ENCODE measurements around the gene DECR2. TPM values are rescaled to one million over a fixed set of nuclear protein-coding genes. Genes with fewer than 3 reads are reported as not detected.

The DECR2 gene
- total and polyA plus RNA-seq, 4 experiments from 2014 or later: 3.4 to 7.3 (median 4.6) TPM

DNA sequence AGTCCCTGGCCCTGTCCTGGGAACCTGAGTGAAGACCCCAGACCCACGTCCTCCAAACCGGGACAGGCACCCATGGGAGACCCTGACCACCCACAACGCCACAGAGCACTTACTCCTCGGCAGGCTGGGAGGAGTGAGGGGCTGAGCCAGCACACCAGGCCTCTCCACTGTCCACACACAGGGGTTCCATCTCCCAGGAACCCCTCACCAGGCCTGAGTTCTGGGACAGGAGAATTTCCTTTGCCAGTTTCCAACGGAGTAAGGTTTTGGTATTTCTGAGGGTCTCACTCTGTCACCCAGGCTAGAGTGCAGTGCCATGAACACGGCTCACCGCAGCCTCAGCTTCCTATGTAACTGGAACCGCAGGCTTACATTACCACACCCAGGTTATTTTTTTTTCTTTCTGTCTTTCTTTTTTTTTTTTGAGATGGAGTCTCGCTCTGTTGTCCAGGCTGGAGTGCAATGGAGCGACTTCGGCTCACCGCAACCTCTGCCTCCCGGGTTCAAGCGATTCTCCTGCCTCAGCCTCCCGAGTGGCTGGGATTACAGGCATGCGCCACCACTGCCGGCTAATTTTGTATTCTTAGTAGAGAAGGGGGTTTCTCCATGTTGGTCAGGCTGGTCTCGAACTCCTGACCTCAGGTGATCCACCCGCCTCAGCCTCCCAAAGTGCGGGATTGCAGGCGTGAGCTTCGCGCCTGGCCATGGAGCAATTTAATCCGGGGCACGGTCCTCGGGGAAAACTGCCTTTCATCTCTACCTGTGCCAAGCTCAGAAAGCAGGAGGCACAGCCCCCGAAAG is 21.5 kb upstream of the DECR2 start:
- Mint-ChIP-seq H3K4me3 (peak overlapping the region; percentile 76 to 93 (median 86)), H3K27ac (peak overlapping the region; percentile 27 to 95 (median 90)), H3K9me3 (peaks cover 0 to 1% (median 0%) of the 10 kb centered on the region in 8 donors), H3K4me1 (peaks cover 10 to 31% (median 21%) of the 10 kb centered on the region in 4 donors), H3K36me3 (peaks cover 0 to 8% of the 10 kb centered on the region in 2 donors), H3K27me3 (no peaks in the 10 kb centered on the region)
- peaks cover 37% of the 10 kb centered on the region for H3K4me1 ChIP-seq (ENCODE audit: insufficient read depth, low read length)
- peak overlapping the region; percentile 52 for H3K27ac ChIP-seq (ENCODE audit: low read depth, low read length)
- ChIA-PET POLR2A (ENCODE audit: partially characterized antibody) (interaction anchor here (0.6 to 4.1 kb wide), 7 partner anchors 10 to 187 kb away, joined by 3 to 35 read pairs (median 5); partner anchors contain the start of genes AXIN1, DECR2 and MRPL28), CTCF (ENCODE audit: partially characterized antibody) (no interaction called here)
- no peaks in the 10 kb centered on the region for H3K9me3 ChIP-seq (ENCODE audit: control insufficient read depth in 1 of 2, low read length in 2 of 2)
- peaks cover 7% of the 10 kb centered on the region for H3K36me3 ChIP-seq (ENCODE audit: insufficient read depth, low read length)
- no peaks in the 10 kb centered on the region for H3K27me3 ChIP-seq (ENCODE audit: insufficient read depth, low read length)
- intact Hi-C loops (cut with micrococcal nuclease): loop anchor here (10.0 kb wide), 1 partner anchor 205 kb away; no protein-coding TSS in a partner anchor
- H3K4me3 ChIP-seq (ENCODE audit: low read length in 2 of 2): peak overlapping the region in 1 of 2 donors; percentile 38
- peak in 2 of 5 donors; percentile 38 to 62 for DNase-seq

DNA sequence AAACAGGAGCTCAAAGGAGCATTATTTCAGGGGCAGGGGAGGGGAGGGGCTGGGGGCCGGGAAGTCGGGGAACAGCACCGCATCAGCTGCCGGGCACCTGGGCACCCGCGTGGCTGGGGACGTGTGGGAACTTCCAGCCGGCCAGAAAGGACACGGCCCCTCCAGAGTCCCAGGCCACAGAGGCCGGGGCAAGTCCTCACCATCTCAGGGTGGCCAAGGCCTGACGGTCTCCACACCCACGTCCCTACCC is 21.0 kb upstream of the DECR2 start:
- Mint-ChIP-seq H3K9me3 (peaks cover 0 to 1% (median 0%) of the 10 kb centered on the region in 8 donors), H3K27ac (peak overlapping the region in 5 of 7 donors; percentile 90 to 95 (median 91)), H3K4me1 (peaks cover 10 to 31% (median 21%) of the 10 kb centered on the region in 4 donors), H3K27me3 (no peaks in the 10 kb centered on the region), H3K36me3 (peaks cover 0 to 8% of the 10 kb centered on the region in 2 donors), H3K4me3 (peak overlapping the region; percentile 76 to 93 (median 86))
- peak overlapping the region; percentile 52 for H3K27ac ChIP-seq (ENCODE audit: low read depth, low read length)
- DNase-seq: no peak
- peaks cover 37% of the 10 kb centered on the region for H3K4me1 ChIP-seq (ENCODE audit: insufficient read depth, low read length)
- ChIA-PET CTCF (ENCODE audit: partially characterized antibody) (no interaction called here), POLR2A (ENCODE audit: partially characterized antibody) (interaction anchor here (0.6 to 4.1 kb wide), 6 partner anchors 9 to 188 kb away, joined by 3 to 35 read pairs (median 5); partner anchors contain the start of genes AXIN1, DECR2 and MRPL28)
- intact Hi-C loops (cut with micrococcal nuclease): no loop called here
- H3K27me3 ChIP-seq (ENCODE audit: insufficient read depth, low read length): no peaks in the 10 kb centered on the region
- no peaks in the 10 kb centered on the region for H3K9me3 ChIP-seq (ENCODE audit: control insufficient read depth in 1 of 2, low read length in 2 of 2)
- H3K36me3 ChIP-seq (ENCODE audit: insufficient read depth, low read length): peaks cover 6% of the 10 kb centered on the region
- H3K4me3 ChIP-seq (ENCODE audit: low read length in 2 of 2): peak overlapping the region; percentile 23 to 46

DNA sequence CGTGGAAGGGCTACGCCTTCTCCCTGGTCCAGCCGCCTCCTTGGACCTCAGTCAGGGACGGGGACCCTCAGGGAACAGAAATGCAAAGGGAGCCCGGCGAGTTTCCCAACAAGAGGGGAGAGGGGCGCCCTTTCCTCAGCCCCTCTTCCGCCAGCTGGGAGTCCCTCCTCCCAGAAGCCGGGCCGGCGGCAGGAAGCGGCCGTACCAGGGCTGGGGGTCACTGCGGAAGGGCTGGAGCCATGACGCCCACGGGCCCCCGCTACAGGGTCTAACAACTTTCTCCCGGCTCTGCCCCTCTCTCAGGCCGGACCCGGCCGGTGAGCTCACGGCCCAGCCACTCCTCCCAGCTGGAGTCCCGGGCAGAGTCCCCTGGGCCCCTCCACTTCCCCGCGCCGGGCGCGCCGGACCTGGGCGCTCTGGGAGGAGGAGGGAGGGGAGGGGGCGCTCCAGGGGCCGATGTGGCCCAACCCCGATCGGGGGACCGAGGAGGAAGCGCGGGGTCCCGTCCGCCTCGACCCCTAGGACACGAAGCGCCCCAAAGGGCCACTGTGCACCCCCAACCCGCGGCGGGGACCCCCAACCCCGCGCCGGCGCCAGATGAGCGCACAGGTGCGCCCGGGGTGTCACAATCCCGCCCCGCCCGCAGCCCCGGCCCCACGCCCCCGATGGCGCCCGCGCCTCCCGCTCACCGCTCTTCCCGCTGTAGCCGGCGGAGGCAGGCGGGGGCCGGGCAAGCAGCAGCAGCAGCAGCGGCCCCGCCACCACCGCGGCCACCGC is 20.5 kb upstream of the DECR2 start:
- Histone ChIP-seq H3K27ac (ENCODE audit: low read depth, low read length) (peak overlapping the region; percentile 52), H3K36me3 (ENCODE audit: insufficient read depth, low read length) (peaks cover 1% of the 10 kb centered on the region), H3K4me1 (ENCODE audit: insufficient read depth, low read length) (peaks cover 37% of the 10 kb centered on the region), H3K9me3 (ENCODE audit: control insufficient read depth in 1 of 2, low read length in 2 of 2) (no peaks in the 10 kb centered on the region), H3K27me3 (ENCODE audit: insufficient read depth, low read length) (no peaks in the 10 kb centered on the region), H3K4me3 (ENCODE audit: low read length in 2 of 2) (peak overlapping the region; percentile 23 to 46)
- ChIA-PET POLR2A (ENCODE audit: partially characterized antibody) (interaction anchor here (0.6 to 4.1 kb wide), 6 partner anchors 9 to 188 kb away, joined by 3 to 35 read pairs (median 5); partner anchors contain the start of genes AXIN1, DECR2 and MRPL28), CTCF (ENCODE audit: partially characterized antibody) (no interaction called here)
- Mint-ChIP-seq H3K9me3 (peaks cover 0 to 1% (median 0%) of the 10 kb centered on the region in 8 donors), H3K4me1 (peaks cover 10 to 31% (median 21%) of the 10 kb centered on the region in 4 donors), H3K4me3 (peak overlapping the region; percentile 39 to 90 (median 72)), H3K27me3 (no peaks in the 10 kb centered on the region), H3K27ac (peak overlapping the region in 3 of 7 donors; percentile 60 to 81 (median 61)), H3K36me3 (peaks cover 0 to 7% of the 10 kb centered on the region in 2 donors)
- DNase-seq: no peak
- intact Hi-C loops (cut with micrococcal nuclease): no loop called here

DNA sequence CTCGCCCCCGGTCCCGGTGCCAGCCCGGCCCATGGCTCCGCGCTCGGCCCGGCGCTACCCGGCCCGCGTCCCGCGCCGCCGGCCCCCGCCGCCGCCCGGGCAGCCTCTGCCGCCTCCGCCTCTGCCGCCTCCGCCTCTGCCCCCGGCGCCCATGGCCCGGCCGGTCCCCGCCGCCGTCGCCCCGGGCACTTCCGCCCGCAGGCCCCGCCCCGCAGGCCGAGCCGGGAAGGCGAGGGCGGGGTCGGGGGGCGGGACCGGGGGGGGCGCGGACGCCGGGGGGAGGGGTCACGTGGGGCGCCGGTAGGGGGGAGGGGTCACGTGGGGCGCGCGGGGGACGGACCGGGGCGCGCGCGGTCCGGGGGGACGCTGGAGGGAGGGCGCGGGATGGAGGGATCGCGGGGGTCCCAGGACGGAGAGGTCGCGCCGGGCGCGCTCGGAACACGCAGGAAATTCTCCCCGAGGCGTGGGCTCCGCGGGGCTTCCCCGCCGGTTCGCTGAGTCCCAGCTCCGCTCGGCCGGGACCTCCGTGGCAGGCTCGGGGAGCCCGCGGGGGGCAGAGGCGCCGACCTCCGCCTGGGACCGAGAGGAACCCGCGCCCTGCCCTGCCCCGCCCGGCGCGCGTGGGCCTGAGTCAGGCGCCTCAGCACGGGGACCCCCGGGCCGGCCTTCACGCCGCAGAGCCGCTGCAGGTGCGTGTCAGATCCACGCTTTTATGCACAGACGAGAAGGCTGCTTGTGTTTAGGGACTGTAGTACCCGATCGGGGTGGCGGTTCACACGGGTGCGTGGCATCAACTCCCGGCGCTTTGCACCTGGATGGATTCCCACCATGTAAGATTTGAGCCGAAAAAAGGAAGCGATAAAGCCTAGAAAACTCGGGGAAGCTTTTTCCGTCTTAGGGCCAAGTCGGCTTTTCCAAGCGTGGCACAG is 19.6 kb upstream of the DECR2 start, which contains the start of gene PGAP6:
PGAP6 (minus strand) TSS at position 190 of the 929 bp plus-strand sequence; CDS start at position 33, 157 bp downstream.
- Mint-ChIP-seq H3K9me3 (peaks cover 0 to 1% (median 0%) of the 10 kb centered on the region in 8 donors), H3K4me3 (peak within 1 kb of the TSS; percentile 85 to 95 (median 93)), H3K36me3 (peaks cover 0 to 6% of the 10 kb centered on the region in 2 donors), H3K4me1 (peaks cover 10 to 31% (median 21%) of the 10 kb centered on the region in 4 donors), H3K27me3 (no peaks in the 10 kb centered on the region), H3K27ac (peak within 1 kb of the TSS; percentile 61 to 94 (median 88))
- H3K4me3 ChIP-seq (ENCODE audit: low read length in 2 of 2): peak within 1 kb of the TSS; percentile 47 to 74
- no peaks in the 10 kb centered on the region for H3K27me3 ChIP-seq (ENCODE audit: insufficient read depth, low read length)
- ChIA-PET CTCF (ENCODE audit: partially characterized antibody) (interaction anchor here (0.7 to 1.5 kb wide), 3 partner anchors 12 to 147 kb away, joined by 3 read pairs; partner anchors contain the start of gene MRPL28), POLR2A (ENCODE audit: partially characterized antibody) (interaction anchor here (0.6 to 4.1 kb wide), 15 partner anchors 10 to 334 kb away, joined by 3 to 35 read pairs (median 4); partner anchors contain the start of genes AXIN1, DECR2, FAM234A and MRPL28)
- H3K36me3 ChIP-seq (ENCODE audit: insufficient read depth, low read length): no peaks in the 10 kb centered on the region
- H3K4me1 ChIP-seq (ENCODE audit: insufficient read depth, low read length): peaks cover 37% of the 10 kb centered on the region
- peak in 4 of 5 donors; percentile 51 to 72 (median 62) for DNase-seq
- H3K9me3 ChIP-seq (ENCODE audit: control insufficient read depth in 1 of 2, low read length in 2 of 2): no peaks in the 10 kb centered on the region
- intact Hi-C loops (cut with micrococcal nuclease): loop anchor here (1.0 to 2.0 kb wide), 3 partner anchors 12 to 29 kb away; partner anchors contain the start of genes AXIN1, DECR2 and MRPL28
- peak within 1 kb of the TSS; percentile 59 for H3K27ac ChIP-seq (ENCODE audit: low read depth, low read length)

DNA sequence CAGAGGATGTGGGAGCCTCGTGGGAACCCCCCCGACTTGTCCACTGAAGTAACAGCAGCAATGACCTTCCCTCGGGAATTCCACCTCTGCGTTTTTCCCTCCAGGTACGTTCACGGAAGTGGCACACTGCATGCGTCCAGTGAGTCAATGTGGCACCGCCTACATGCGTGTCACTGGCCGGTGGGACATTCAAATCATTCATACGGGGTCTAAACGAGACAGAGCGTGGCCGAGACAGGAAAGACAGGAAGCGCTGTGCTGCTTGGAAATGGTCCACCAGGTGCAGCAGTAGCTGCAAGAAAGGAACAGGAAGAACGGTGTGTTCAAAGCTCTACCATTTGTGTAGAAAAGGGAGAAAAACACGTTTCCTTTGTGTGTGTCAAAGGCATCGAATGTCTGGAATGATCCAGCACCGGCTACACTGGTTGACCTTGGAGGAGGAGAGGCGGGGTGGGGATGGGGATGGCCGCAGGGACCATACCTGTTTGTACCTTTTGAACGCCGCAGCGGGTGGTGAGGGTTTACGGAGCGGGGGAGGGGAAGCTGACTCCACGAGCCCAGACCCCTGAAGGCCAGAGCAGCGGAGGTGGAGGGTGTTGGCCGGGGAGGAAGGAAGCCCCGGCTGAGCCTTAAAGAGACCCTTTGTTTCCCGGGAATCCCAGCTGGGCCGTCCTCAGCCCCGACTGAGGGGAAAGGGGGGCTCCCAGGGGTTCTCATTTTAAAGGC is 18.2 kb upstream of the DECR2 start:
- Mint-ChIP-seq H3K36me3 (peaks cover 0 to 6% of the 10 kb centered on the region in 2 donors), H3K27me3 (no peaks in the 10 kb centered on the region), H3K4me3 (peak overlapping the region; percentile 85 to 95 (median 93)), H3K4me1 (peaks cover 10 to 31% (median 22%) of the 10 kb centered on the region in 4 donors), H3K27ac (peak overlapping the region; percentile 62 to 92 (median 80)), H3K9me3 (peaks cover 0 to 1% (median 0%) of the 10 kb centered on the region in 8 donors)
- H3K9me3 ChIP-seq (ENCODE audit: control insufficient read depth in 1 of 2, low read length in 2 of 2): no peaks in the 10 kb centered on the region
- peak in 4 of 5 donors; percentile 36 to 84 (median 40) for DNase-seq
- peak overlapping the region; percentile 57 to 74 for H3K4me3 ChIP-seq (ENCODE audit: low read length in 2 of 2)
- POLR2A ChIA-PET (ENCODE audit: partially characterized antibody): interaction anchor here (1.2 to 4.1 kb wide), 11 partner anchors 8 to 253 kb away, joined by 3 to 35 read pairs (median 5); partner anchors contain the start of genes DECR2, FAM234A, METTL26 and MRPL28
- H3K27me3 ChIP-seq (ENCODE audit: insufficient read depth, low read length): no peaks in the 10 kb centered on the region
- H3K27ac ChIP-seq (ENCODE audit: low read depth, low read length): peak overlapping the region; percentile 8
- intact Hi-C loops (cut with micrococcal nuclease): loop anchor here (2.0 kb wide), 1 partner anchor 31 kb away; the partner anchor contains the start of gene AXIN1
- CTCF ChIA-PET (ENCODE audit: partially characterized antibody): interaction anchor here (0.7 to 1.5 kb wide), 3 partner anchors 13 to 148 kb away, joined by 3 read pairs; partner anchors contain the start of genes MRPL28 and RAB11FIP3
- peaks cover 36% of the 10 kb centered on the region for H3K4me1 ChIP-seq (ENCODE audit: insufficient read depth, low read length)
- no peaks in the 10 kb centered on the region for H3K36me3 ChIP-seq (ENCODE audit: insufficient read depth, low read length)

All from CD4-positive, alpha-beta memory T cell (primary cell).